Heart left ventricle (tissue), 13 donors: ENCODE measurements around the gene HDHD2.

ENCODE experiments used
- CTCF ChIP-seq, 12 donors: fragments of 200-600 bp; sonication (generic) in 4 of 12; IDR thresholded peaks; one replicate each; pipeline versions ENCODE4 v1.5.0 to v1.8.0; 2018 to 2022; ENCODE audit warnings: antibody characterized with exemption in 12 of 12, mild to moderate bottlenecking in 5 of 12
- POLR2A ChIP-seq, 2 donors: fragments of 450-650 bp; IDR thresholded peaks; one replicate each; pipeline ENCODE4 v1.6.1; 2017; ENCODE audit warnings: antibody characterized with exemption in 2 of 2, mild to moderate bottlenecking in 2 of 2, moderate library complexity in 2 of 2
- donor health status: ischemic (EF 13 %, LVEDD 7.1; RV severe dilation, severe dysfunction).
- donor health status: DM: no; HTN: yes; CAD: no.
- donor health status: DM: no; HTN: no; CAD: no.
- donor health status: ischemic (EF 25% LVEDD 6.9; RV normal size, moderate dysfunction).
- donor health status: ischemic (EF 25% LVEDD 5.7; RV mildly dilated, moderate dysfunction).
- donor health status: ischemic (EF 35%, LVEDD 5.7; RV mildly dilated, moderate dysfunction).
- donor health status: nonischemic (EF 11% LVEDD 7.7; RV severe dilation, severe dysfunction).
- donor health status: DM: yes; HTN: yes; CAD: no.
- donor health status: PGD.
- donor health status: ischemic (EF 29% LVEDD 5.4; RV normal size, mild dysfunction).
- donor health status: nonischemic (EF 23%, LVEDD 6.1; RV moderate dilation, normal function).

GRCh38 chr18:47160256-47160655 lies 10.0 kb upstream of the HDHD2 start:
- no peak for TF ChIP-seq CTCF (IDR thresholded peaks at IDR 0.05)
- no peak for TF ChIP-seq POLR2A (IDR thresholded peaks at IDR 0.05)
